DND-41 (cell line): ENCODE results near the gene RIN3.

Experiments used
- ATAC-seq: fragments of 200-7000 bp; cut with Tn5 transposase; 3 replicates; pipeline ENCODE4 v1.9.1; 2021; ENCODE audit warnings: low read depth; ENCODE audit not compliant: insufficient read depth
- DNase-seq: peaks from one replicate; pipeline ENCODE4 v3.0.0-alpha.2; 2020
- H2AFZ ChIP-seq: 2 replicates; pipeline ENCODE4 v1.6.0; 2012; ENCODE audit warnings: low read depth, low read length
- H3K27ac ChIP-seq: 2 replicates; pipeline ENCODE4 v1.5.1; 2012; ENCODE audit warnings: low read length, inconsistent platforms
- H3K27me3 ChIP-seq: fragments of 200-600 bp; sonication (generic); 2 replicates; pipeline ENCODE4 v1.6.0; 2012; ENCODE audit warnings: low read length, mild to moderate bottlenecking, inconsistent platforms; ENCODE audit not compliant: insufficient read depth, poor library complexity
- H3K36me3 ChIP-seq: 2 replicates; pipeline ENCODE4 v1.5.1; 2012; ENCODE audit warnings: low read length, inconsistent platforms; ENCODE audit not compliant: insufficient read depth
- H3K4me1 ChIP-seq: 2 replicates; pipeline ENCODE4 v1.5.1; 2012; ENCODE audit warnings: mild to moderate bottlenecking, low read length; ENCODE audit not compliant: insufficient read depth
- H3K4me2 ChIP-seq: 2 replicates; pipeline ENCODE4 v1.6.0; 2012; ENCODE audit warnings: mild to moderate bottlenecking, moderate library complexity, low read length, inconsistent platforms; ENCODE audit not compliant: insufficient read depth
- H3K4me3 ChIP-seq, 2 experiments: fragments of 200-600 bp in 1 of 2; shearing (Covaris generic) in 1 of 2; 2 replicates each; pipeline ENCODE4 v1.5.1; 2012 to 2016; ENCODE audit warnings: inconsistent platforms in 2 of 2, low read length in 2 of 2, mild to moderate bottlenecking in 2 of 2, low read depth in 1 of 2, moderate library complexity in 1 of 2
- H3K79me2 ChIP-seq: 2 replicates; pipeline ENCODE4 v1.6.0; 2012; ENCODE audit warnings: low read length, inconsistent platforms; ENCODE audit not compliant: insufficient read depth
- H3K9ac ChIP-seq: 2 replicates; pipeline ENCODE4 v1.6.0; 2012; ENCODE audit warnings: low read depth, mild to moderate bottlenecking, inconsistent platforms, low read length, moderate library complexity
- H3K9me3 ChIP-seq: 2 replicates; pipeline ENCODE4 v1.5.1; 2012; ENCODE audit warnings: low read length, moderate library complexity, mild to moderate bottlenecking, inconsistent platforms; ENCODE audit not compliant: insufficient read depth, severe bottlenecking
- H4K20me1 ChIP-seq: 2 replicates; pipeline ENCODE4 v1.6.0; 2012; ENCODE audit warnings: low read length; ENCODE audit not compliant: insufficient read depth
- CTCF ChIP-seq: IDR thresholded peaks from 2 replicates; pipeline ENCODE4 v1.5.1; 2012; ENCODE audit warnings: borderline replicate concordance, low read length, moderate library complexity, mild to moderate bottlenecking; ENCODE audit not compliant: poor library complexity, severe bottlenecking; ENCODE audit errors: extremely low read depth
- EZH2 ChIP-seq: IDR thresholded peaks from 3 replicates; pipeline ENCODE4 v1.6.1; 2012; ENCODE audit warnings: borderline replicate concordance, low read depth, mild to moderate bottlenecking, moderate library complexity, low read length, inconsistent platforms; ENCODE audit not compliant: severe bottlenecking

Gene RIN3

DNA sequence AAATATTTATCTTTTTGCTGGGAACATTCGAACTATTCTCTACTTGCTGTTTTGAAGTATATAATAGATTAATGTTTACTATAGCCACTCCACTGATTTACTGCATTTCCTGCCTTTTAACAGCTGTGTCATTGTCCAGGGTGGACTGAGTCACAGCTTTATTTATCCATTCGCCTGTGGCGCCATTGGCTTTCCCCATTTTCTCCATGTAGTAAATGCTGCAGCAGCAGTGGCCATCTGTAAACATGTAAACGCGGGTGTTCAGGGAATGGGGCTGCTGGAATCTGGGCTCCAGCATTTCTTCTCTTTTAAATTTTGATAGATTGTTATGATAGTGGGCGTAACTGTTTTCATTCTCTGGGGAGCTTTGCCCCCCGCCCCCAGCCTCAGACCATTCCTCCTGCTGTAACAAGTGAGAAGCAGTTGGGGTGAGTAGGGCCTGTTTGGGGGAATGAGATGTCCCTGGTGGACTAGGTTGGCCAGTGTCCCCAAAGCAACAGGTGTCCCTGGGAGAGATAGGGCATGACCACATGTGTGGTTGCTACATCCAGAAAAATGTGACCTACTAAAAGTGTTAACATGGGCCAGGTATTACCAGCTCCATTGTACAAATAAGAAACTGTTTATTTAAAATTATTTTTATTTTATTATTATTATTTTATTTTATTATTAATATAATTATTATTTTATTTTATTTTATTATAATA, 32.9 kb downstream of the RIN3 start:
- no peak overlapping the region for H3K4me3 ChIP-seq
- H2AFZ ChIP-seq = no peak overlapping the region
- no peaks in the 10 kb centered on the region for H4K20me1 ChIP-seq
- H3K9ac ChIP-seq = no peak overlapping the region
- no peak overlapping the region for H3K27ac ChIP-seq
- H3K4me1 ChIP-seq = no peaks in the 10 kb centered on the region
- H3K27me3 ChIP-seq = no peaks in the 10 kb centered on the region
- H3K79me2 ChIP-seq = no peaks in the 10 kb centered on the region
- H3K4me2 ChIP-seq = no peak overlapping the region
- peak; percentile 32; the same call in 1 of the 3 replicates for ATAC-seq
- TF ChIP-seq EZH2 (no peak), CTCF (no peak)
- no peaks in the 10 kb centered on the region for H3K9me3 ChIP-seq
- no peak for DNase-seq
- H3K36me3 ChIP-seq = no peaks in the 10 kb centered on the region

DNA sequence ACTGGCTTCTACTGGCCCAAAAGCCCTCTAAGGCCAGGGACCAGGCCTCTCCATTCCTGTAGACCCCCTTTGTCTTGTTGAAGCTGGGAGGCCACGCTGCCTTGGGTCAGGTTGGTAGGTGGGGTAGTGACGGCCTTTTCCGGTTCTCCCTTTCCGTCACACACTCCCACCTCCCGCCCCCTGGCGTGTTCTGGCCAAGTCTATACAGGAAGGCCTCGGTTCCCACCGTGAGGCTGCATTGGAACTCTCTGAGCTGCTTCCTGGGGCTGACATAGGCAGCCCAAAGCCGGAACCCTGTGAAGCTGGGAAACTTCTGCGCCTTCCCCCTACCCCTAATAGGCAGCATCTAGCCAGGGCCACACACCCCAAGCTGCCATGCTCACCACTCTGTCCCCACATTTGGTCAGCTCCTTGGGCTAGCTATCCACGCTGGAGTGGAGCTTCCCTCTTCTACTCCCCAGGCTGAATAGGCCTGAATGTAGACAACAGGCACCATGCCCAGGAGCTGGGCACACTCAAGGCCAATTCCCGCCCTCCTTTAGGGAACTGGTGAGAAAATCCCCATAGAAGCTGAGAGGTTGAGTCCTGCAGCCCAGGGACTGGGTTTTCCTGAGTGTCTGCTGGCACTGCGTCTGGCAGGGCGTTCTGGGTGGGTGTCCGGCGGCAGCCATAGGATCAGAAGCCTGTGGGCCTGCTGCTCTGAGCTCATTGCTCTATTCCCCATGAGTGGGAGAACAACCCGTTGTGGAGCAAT, 35.7 kb downstream of the RIN3 start:
- Histone ChIP-seq H3K9me3 (no peaks in the 10 kb centered on the region), H3K27me3 (peaks cover 5% of the 10 kb centered on the region), H3K9ac (no peak overlapping the region), H3K79me2 (no peaks in the 10 kb centered on the region), H3K4me3 (no peak overlapping the region), H3K4me1 (no peaks in the 10 kb centered on the region), H3K27ac (no peak overlapping the region), H4K20me1 (no peaks in the 10 kb centered on the region), H3K4me2 (no peak overlapping the region), H3K36me3 (no peaks in the 10 kb centered on the region), H2AFZ (no peak overlapping the region)
- DNase-seq = no peak
- no peak for TF ChIP-seq EZH2
- TF ChIP-seq CTCF = no peak
- no peak for ATAC-seq

DNA sequence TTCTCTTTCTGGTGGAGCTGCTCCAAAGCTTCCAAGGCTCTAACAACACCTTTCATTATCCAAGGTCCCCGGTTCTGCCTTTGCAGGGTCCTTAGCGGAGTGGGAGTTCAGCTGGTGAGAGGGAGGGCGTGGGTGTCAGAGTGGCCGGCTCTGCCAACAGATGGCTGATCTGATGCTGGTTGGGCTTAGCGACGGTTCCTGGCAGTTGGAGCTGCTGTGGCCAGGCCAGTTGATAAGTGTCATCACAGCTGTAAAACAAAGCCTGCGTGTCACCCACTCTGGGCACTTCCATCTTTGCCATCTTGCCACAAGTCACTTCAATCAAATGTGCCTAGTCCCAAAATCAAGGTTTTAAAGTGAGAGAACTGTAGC, 36.3 kb downstream of the RIN3 start:
- Histone ChIP-seq H3K4me2 (no peak overlapping the region), H4K20me1 (no peaks in the 10 kb centered on the region), H3K27ac (no peak overlapping the region), H3K36me3 (no peaks in the 10 kb centered on the region), H2AFZ (no peak overlapping the region), H3K4me1 (no peaks in the 10 kb centered on the region), H3K79me2 (no peaks in the 10 kb centered on the region), H3K27me3 (peaks cover 5% of the 10 kb centered on the region), H3K4me3 (no peak overlapping the region), H3K9me3 (no peaks in the 10 kb centered on the region), H3K9ac (no peak overlapping the region)
- TF ChIP-seq EZH2 (no peak), CTCF (no peak)
- DNase-seq (no peak), ATAC-seq (no peak)
